ENCODE data around the gene OR52M1. TPM values are rescaled to one million over a fixed set of nuclear protein-coding genes. Genes with fewer than 3 reads are reported as not detected.

The OR52M1 gene
- total RNA-seq, 1 donor = not detected

DNA sequence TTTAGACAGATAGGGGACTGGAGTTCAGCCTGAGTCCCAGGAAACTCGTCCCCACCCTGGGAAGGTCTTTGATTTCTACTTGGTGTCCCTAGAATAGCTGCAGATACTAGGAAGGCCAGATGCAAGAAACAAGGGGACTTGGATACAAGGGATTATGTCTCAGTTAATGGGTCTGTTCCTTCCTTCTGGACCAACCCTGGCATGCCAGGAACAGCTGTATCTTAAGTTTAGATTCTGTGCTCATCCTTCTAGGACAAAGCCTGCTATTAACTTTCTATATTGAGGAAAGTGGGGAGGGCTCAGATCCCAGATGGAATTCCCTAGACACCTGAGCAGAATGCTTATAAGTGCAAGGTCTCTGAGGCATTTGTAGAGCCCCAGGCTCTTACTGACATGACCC, 3.9 kb upstream of the OR52M1 start:
- DNase-seq (ENCODE audit: low read depth) = no peak
- TF ChIP-seq, protein P1, sequence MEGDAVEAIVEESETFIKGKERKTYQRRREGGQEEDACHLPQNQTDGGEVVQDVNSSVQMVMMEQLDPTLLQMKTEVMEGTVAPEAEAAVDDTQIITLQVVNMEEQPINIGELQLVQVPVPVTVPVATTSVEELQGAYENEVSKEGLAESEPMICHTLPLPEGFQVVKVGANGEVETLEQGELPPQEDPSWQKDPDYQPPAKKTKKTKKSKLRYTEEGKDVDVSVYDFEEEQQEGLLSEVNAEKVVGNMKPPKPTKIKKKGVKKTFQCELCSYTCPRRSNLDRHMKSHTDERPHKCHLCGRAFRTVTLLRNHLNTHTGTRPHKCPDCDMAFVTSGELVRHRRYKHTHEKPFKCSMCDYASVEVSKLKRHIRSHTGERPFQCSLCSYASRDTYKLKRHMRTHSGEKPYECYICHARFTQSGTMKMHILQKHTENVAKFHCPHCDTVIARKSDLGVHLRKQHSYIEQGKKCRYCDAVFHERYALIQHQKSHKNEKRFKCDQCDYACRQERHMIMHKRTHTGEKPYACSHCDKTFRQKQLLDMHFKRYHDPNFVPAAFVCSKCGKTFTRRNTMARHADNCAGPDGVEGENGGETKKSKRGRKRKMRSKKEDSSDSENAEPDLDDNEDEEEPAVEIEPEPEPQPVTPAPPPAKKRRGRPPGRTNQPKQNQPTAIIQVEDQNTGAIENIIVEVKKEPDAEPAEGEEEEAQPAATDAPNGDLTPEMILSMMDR (IDR thresholded peaks at IDR 0.05; ENCODE audit: insufficient read depth, low read depth, low read length) = no peak
- H3K4me3 ChIP-seq (ENCODE audit: low read depth, low read length) = no peak overlapping the region

DNA sequence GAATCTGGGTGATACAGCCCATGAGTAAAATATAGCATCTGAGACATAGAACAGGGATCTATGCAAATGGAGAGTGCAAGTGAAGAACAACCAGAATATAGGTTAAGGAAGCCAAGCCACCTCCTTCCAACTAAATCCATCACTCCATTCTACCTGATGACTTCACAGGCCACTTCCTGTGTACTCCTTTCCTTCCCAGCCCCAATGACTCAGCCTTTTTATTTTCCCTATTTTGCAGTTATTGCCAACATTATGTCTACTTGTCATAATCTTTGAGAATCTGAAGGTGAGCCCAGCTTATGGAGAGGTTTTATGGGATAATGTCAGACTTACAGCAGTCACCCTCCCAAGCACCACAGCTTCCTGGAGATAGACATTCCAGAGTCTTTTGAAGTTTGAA, 1.4 kb upstream of the OR52M1 start:
- DNase-seq (ENCODE audit: low read depth) = no peak
- TF ChIP-seq, protein P1 (IDR thresholded peaks at IDR 0.05; ENCODE audit: insufficient read depth, low read depth, low read length) = no peak
- H3K4me3 ChIP-seq (ENCODE audit: low read depth, low read length) = no peak overlapping the region

DNA sequence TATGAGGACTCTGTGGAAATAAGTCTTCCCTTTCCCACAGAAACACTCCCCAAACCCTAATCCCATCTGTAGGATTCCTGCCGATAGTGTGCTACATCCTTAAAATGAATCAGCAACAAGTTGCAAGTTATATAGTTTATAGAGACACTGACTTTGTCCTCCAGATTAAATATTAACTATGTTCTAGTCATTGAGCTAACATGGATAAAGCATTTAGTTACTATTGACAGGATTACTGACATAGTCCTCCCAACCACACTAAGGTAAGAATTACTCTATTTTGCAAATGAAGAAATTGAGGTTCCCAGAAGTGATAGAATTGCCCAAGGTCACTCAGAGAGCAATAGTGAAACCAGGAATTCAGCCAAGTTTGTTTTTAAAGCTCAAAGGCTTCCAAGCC, 1.9 kb downstream of the OR52M1 start:
- DNase-seq (ENCODE audit: low read depth) = no peak
- TF ChIP-seq, protein P1 (IDR thresholded peaks at IDR 0.05; ENCODE audit: insufficient read depth, low read depth, low read length) = no peak
- no peak overlapping the region for H3K4me3 ChIP-seq (ENCODE audit: low read depth, low read length)

DNA sequence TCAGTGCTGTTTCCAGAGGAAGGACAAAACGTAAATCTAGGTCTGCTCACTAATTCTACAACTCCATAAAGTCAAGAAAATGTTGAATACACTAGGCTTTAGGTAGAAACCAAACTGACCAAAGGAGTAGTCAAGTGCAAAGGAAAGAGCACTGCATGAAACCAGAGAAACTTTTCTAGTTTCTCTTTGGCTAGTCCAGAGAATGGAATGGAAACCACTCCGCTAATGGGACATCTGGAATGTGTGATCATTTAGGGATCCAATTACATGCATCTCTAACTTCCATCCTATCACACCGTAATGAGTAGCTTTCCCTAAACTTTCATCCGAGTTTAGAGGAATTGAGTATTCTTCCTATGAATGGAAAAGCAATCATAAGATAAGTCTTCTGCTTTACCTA, 2.4 kb downstream of the OR52M1 start:
- H3K4me3 ChIP-seq (ENCODE audit: low read depth, low read length) = no peak overlapping the region
- TF ChIP-seq, protein P1 (IDR thresholded peaks at IDR 0.05; ENCODE audit: insufficient read depth, low read depth, low read length) = no peak
- no peak for DNase-seq (ENCODE audit: low read depth)

DNA sequence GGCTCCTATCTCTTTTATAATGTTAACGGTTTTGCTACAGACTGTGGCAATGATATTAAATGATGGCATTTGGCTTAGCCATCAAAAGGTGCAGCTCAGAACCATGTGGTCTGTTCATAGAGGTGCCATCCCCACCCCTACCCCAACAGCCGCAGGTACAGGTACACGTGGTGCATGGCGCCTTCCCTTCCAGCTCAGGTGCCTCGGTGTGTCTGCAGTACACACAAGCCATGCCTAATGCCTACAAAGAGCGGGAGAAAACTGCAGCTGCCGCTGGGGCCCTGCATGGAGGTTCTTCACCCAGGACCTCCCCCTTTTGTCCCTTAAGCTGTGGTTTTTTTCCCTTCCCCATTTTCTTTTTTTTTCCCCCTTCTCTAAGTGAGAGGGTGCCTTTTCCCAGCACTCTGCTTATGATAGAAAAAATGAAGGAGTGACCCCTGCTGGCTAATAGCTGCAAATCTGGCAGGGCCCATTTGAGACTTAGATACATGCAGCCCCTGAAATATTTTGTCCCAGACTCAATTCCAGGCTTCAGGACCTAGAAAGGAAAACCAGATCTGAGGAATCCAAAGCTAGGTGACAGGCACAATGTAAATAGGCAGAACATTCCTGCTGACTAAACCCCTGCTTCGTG, 6.5 kb downstream of the OR52M1 start:
- TF ChIP-seq, protein P1 (IDR thresholded peaks at IDR 0.05; ENCODE audit: insufficient read depth, low read depth, low read length) = peak; percentile 18
- DNase-seq (ENCODE audit: low read depth) = peak; percentile 3
- no peak overlapping the region for H3K4me3 ChIP-seq (ENCODE audit: low read depth, low read length)

DNA sequence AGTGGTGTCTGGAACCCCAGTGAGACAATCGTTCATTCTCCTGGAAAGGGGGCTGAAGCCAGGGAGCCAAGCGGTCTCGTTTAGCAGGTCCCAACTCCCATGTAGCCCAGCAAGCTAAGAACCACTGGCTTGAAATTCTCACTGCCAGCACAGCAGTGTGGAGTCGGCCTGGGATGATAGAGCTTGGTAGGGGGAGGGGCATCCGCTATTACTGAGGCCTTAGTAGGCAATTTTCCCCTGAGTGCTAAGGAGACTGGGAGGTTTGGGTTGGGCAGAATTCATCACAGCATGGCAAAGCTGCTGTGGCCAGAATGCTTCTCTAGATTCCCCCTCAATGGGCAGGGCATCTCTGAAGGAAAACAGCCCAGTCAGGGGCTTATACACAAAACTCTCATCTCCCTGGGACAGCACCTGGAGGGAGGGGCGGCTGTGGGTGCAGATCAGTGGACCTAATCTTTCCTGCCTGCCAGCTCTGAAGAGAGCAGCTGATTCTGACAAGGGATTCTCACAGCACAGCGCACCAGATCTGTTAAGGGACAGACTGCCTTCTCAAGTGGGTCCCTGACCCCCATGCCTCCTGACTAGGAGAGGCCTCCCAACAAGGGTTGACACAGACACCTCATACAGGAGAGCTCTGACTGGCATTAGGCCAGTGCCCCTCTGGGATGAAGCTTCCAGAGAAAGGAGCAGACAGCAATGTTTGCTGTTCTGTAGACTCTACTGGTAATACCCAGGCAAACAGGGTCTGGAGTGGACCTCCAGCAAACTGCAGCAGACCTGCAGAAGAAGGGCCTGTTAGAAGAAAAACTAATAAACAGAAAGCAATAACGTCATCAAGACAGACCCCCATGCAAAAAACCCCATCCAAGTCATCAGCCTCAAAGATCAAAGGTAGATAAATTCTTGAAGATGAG, 14.8 kb downstream of the OR52M1 start:
- DNase-seq (ENCODE audit: low read depth) = no peak
- TF ChIP-seq, protein P1 (IDR thresholded peaks at IDR 0.05; ENCODE audit: insufficient read depth, low read depth, low read length) = no peak
- H3K4me3 ChIP-seq (ENCODE audit: low read depth, low read length) = no peak overlapping the region
